Naive thymus-derived CD4-positive, alpha-beta T cell (primary cell): Measurements from ENCODE around the gene FAXDC2. TPM values are rescaled to one million over a fixed set of nuclear protein-coding genes. Genes with fewer than 3 reads are reported as not detected.

Source experiments
- ATAC-seq: fragments of 150-1000 bp; cut with Tn5 transposase; 2 replicates; pipeline ENCODE4 v1.10.0; 2021; ENCODE audit warnings: mild to moderate bottlenecking, moderate library complexity
- CTCF ChIA-PET: fragments of 350-600 bp; sonication (Branson Sonifier 250); formaldehyde crosslinking; loops from one replicate; lab custom pipeline; 2021; ENCODE audit warnings: antibody characterized with exemption; lab: Charles Lee
- POLR2A ChIA-PET: fragments of 350-600 bp; sonication (Branson Sonifier 250); formaldehyde crosslinking; loops from one replicate; lab custom pipeline; 2021; ENCODE audit warnings: antibody characterized with exemption, inconsistent platforms; lab: Charles Lee
- DNase-seq, 9 donors: peaks; one replicate each; pipeline versions ENCODE4 v3.0.0 to v3.0.0-alpha.2; 2020 to 2022; ENCODE audit warnings: mixed read lengths in 1 of 9
- H3K27ac ChIP-seq: one replicate; pipeline ENCODE4 v1.7.0; 2013; ENCODE audit warnings: mild to moderate bottlenecking, low read depth, low read length, moderate library complexity
- H3K27me3 ChIP-seq, 2 donors: one replicate each; pipeline ENCODE4 v1.7.0; 2013; ENCODE audit warnings: low read length in 2 of 2, mild to moderate bottlenecking in 2 of 2, moderate library complexity in 2 of 2; ENCODE audit not compliant: control insufficient read depth in 2 of 2, insufficient read depth in 2 of 2
- H3K36me3 ChIP-seq, 3 experiments: 1 replicate in 2 of 3; 2 replicates in 1 of 3; pipeline ENCODE4 v1.7.0; 2013; ENCODE audit warnings: low read length in 3 of 3, mild to moderate bottlenecking in 3 of 3, moderate library complexity in 1 of 3; ENCODE audit not compliant: insufficient read depth in 3 of 3, control insufficient read depth in 2 of 3
- H3K4me1 ChIP-seq, 2 donors: one replicate each; pipeline ENCODE4 v1.7.0; 2013; ENCODE audit warnings: low read length in 2 of 2, mild to moderate bottlenecking in 2 of 2, moderate library complexity in 1 of 2; ENCODE audit not compliant: control insufficient read depth in 2 of 2, insufficient read depth in 2 of 2
- H3K4me3 ChIP-seq: 2 replicates; pipeline ENCODE4 v1.7.0; 2013; ENCODE audit warnings: mild to moderate bottlenecking, low read length
- H3K9me3 ChIP-seq, 3 experiments: 1 replicate in 2 of 3; 2 replicates in 1 of 3; pipeline ENCODE4 v1.7.0; 2013; ENCODE audit warnings: low read length in 3 of 3; ENCODE audit not compliant: control insufficient read depth in 2 of 3
- H3K27ac Mint-ChIP-seq, 9 donors: one replicate each; pipeline ENCODE4 v1.8.0; 2020 to 2022; ENCODE audit warnings: mixed read lengths in 9 of 9, mild to moderate bottlenecking in 8 of 9, moderate library complexity in 5 of 9, inconsistent platforms in 2 of 9
- H3K27me3 Mint-ChIP-seq, 5 donors: one replicate each; pipeline ENCODE4 v1.8.0; 2021 to 2022; ENCODE audit warnings: mixed read lengths in 5 of 5, mild to moderate bottlenecking in 1 of 5
- H3K36me3 Mint-ChIP-seq, 5 donors: one replicate each; pipeline ENCODE4 v1.8.0; 2020 to 2022; ENCODE audit warnings: mixed read lengths in 5 of 5, mild to moderate bottlenecking in 3 of 5, inconsistent platforms in 1 of 5
- H3K4me1 Mint-ChIP-seq, 7 donors: one replicate each; pipeline ENCODE4 v1.8.0; 2020 to 2022; ENCODE audit warnings: mixed read lengths in 7 of 7, mild to moderate bottlenecking in 3 of 7, inconsistent platforms in 1 of 7
- H3K4me3 Mint-ChIP-seq, 10 donors: one replicate each; pipeline ENCODE4 v1.8.0; 2020 to 2022; ENCODE audit warnings: mild to moderate bottlenecking in 10 of 10, mixed read lengths in 10 of 10, moderate library complexity in 6 of 10, inconsistent platforms in 2 of 10
- H3K9me3 Mint-ChIP-seq, 11 donors: one replicate each; pipeline ENCODE4 v1.8.0; 2020 to 2022; ENCODE audit warnings: mixed read lengths in 11 of 11, mild to moderate bottlenecking in 4 of 11, inconsistent platforms in 1 of 11, moderate library complexity in 1 of 11
- intact Hi-C, 2 donors: fragments of 100-400 bp; cut with micrococcal nuclease; formaldehyde crosslinking; loops; one replicate each; pipeline ENCODE4 v1.15.1; 2023
- polyA plus RNA-seq, 2 donors: library from polyadenylated mRNA; unstranded; fragments of 300-500 nt; fragmentation: Illumina TruSeq; gene quantifications; one replicate each; pipeline ENCODE4 v1.2.3, GENCODE V29; 2021
- total RNA-seq, 6 experiments: library from RNA in 5 of 6; stranded (reverse) in 5 of 6; gene quantifications; 1 replicate in 5 of 6; 2 replicates in 1 of 6; pipeline ENCODE4 v1.2.3 and lab custom pipeline; 2021 to 2026

FAXDC2 gene
- total and polyA plus RNA-seq, 7 experiments from 2014 or later: 0.30 to 1.9 (median 0.40) TPM; not detected in 3

- Mint-ChIP-seq H3K27ac (peak overlapping the region; percentile 95 to 100 (median 98)), H3K36me3 (peaks cover 0 to 24% (median 10%) of the 10 kb centered on the region in 5 donors), H3K4me3 (peak overlapping the region; percentile 85 to 98 (median 95)), H3K4me1 (peaks cover 40 to 54% (median 47%) of the 10 kb centered on the region in 7 donors), H3K27me3 (no peaks in the 10 kb centered on the region), H3K9me3 (peaks cover 0 to 2% (median 0%) of the 10 kb centered on the region in 11 donors)
- Histone ChIP-seq H3K36me3 (peaks cover 0 to 14% (median 6%) of the 10 kb centered on the region in 3 experiments), H3K4me1 (peaks cover 25 to 38% of the 10 kb centered on the region in 2 donors), H3K4me3 (peak overlapping the region; percentile 74), H3K27ac (peak overlapping the region; percentile 97), H3K27me3 (no peaks in the 10 kb centered on the region), H3K9me3 (no peaks in the 10 kb centered on the region)
- intact Hi-C loops: loop anchor here (1.0 to 10.0 kb wide), 11 partner anchors 8 to 821 kb away; partner anchors contain the start of genes FAM114A2 (in 2 of the 2), GALNT10 (in 2 of the 2), LARP1 (in 2 of the 2) and MFAP3 (in 2 of the 2)
- peak in 8 of 9 donors; percentile 21 to 50 (median 40) for DNase-seq
- POLR2A ChIA-PET: interaction anchor here (0.6 to 2.9 kb wide), 13 partner anchors 19 to 209 kb away, joined by 3 to 25 read pairs (median 5); no protein-coding TSS in a partner anchor
- no peak for ATAC-seq
- CTCF ChIA-PET: no interaction called here
Measured at GRCh38 chr5:154858972-154859871, 8.8 kb upstream of the FAXDC2 start.

DNA sequence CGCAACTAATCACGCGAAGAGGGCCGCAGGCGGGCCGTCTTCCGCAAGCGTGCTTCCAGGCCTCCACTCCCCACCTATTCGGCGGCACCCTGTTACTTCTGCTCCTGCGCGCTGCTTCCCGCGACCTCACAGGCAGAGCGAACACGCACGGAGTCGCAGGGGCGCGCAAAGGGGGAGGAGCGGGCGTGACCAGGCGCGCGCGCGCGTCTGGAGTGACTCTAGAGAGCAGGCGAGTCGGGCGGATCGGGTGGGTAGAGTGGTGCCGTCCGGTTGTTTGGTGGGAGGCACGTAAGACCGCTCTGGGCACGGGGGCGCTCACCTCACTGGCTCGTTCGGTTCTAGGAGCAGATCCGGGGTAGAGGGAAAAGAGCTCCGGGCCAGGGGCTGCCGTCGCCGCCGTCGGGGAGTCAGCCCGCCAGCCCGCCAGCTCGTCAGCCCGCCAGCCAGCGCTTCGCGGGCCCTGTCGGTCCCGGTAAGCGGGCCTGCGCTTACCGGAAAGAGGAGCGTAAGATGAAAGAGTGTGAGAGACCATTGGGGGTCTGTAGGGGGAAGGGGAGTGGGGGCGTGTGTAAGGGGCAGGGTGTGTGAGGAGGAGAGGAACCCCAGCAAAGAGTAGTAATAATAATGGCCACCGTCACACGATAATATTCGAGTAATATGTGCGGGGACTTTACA, 8.0 kb upstream of the FAXDC2 start, which contains the start of gene CNOT8:
Gene CNOT8 (plus strand): TSS at position 331 of the 675 bp plus-strand sequence. CDS start 4,652 bp downstream, outside the sequence.
- no peaks in the 10 kb centered on the region for H3K27me3 Mint-ChIP-seq
- peaks cover 39 to 47% (median 45%) of the 10 kb centered on the region in 7 donors for H3K4me1 Mint-ChIP-seq
- intact Hi-C loops: loop anchor here (1.0 to 10.0 kb wide), 10 partner anchors 30 to 820 kb away; partner anchors contain the start of genes FAM114A2 (in 2 of the 2), GALNT10 (in 2 of the 2), LARP1 (in 2 of the 2) and MFAP3 (in 2 of the 2)

GRCh38 chr5:154857530-154858296, 7.3 kb upstream of the FAXDC2 start:
- peaks cover 33 to 40% (median 38%) of the 10 kb centered on the region in 7 donors for H3K4me1 Mint-ChIP-seq
- Histone ChIP-seq H3K36me3 (peaks cover 0 to 4% (median 0%) of the 10 kb centered on the region in 3 experiments), H3K4me1 (peaks cover 25 to 30% of the 10 kb centered on the region in 2 donors), H3K27me3 (no peaks in the 10 kb centered on the region), H3K27ac (peak overlapping the region; percentile 97), H3K4me3 (peak overlapping the region; percentile 74), H3K9me3 (no peaks in the 10 kb centered on the region)
- ATAC-seq (peak; percentile 71), DNase-seq (peak; percentile 73 to 94 (median 88))
- H3K9me3 Mint-ChIP-seq: peaks cover 0 to 2% (median 0%) of the 10 kb centered on the region in 11 donors
- H3K4me3 Mint-ChIP-seq: peak overlapping the region; percentile 85 to 98 (median 95)
- H3K27ac Mint-ChIP-seq: peak overlapping the region; percentile 95 to 100 (median 98)
- ChIA-PET CTCF (interaction anchor here (0.6 kb wide), 1 partner anchor 79 kb away, joined by 3 read pairs; no protein-coding TSS in a partner anchor), POLR2A (interaction anchor here (0.6 to 2.9 kb wide), 16 partner anchors 8 to 210 kb away, joined by 3 to 25 read pairs (median 4); no protein-coding TSS in a partner anchor)
- peaks cover 0 to 17% (median 7%) of the 10 kb centered on the region in 5 donors for H3K36me3 Mint-ChIP-seq
- intact Hi-C loops: loop anchor here (1.0 to 10.0 kb wide), 12 partner anchors 27 to 819 kb away; partner anchors contain the start of genes FAM114A2 (in 2 of the 2), GALNT10 (in 2 of the 2), LARP1 (in 2 of the 2) and MFAP3 (in 2 of the 2)
- H3K27me3 Mint-ChIP-seq: no peaks in the 10 kb centered on the region

More for the DNA sequence above, 8.0 kb upstream of the FAXDC2 start, which contains the start of gene CNOT8:
- Mint-ChIP-seq H3K9me3 (peaks cover 0 to 2% (median 0%) of the 10 kb centered on the region in 11 donors), H3K27ac (peak within 1 kb of the TSS; percentile 95 to 100 (median 98)), H3K36me3 (peaks cover 0 to 23% (median 10%) of the 10 kb centered on the region in 5 donors), H3K4me3 (peak within 1 kb of the TSS; percentile 85 to 98 (median 95))
- Histone ChIP-seq H3K27me3 (no peaks in the 10 kb centered on the region), H3K27ac (peak within 1 kb of the TSS; percentile 97), H3K4me1 (peaks cover 25 to 37% of the 10 kb centered on the region in 2 donors), H3K4me3 (peak within 1 kb of the TSS; percentile 74), H3K9me3 (no peaks in the 10 kb centered on the region), H3K36me3 (peaks cover 0 to 9% (median 1%) of the 10 kb centered on the region in 3 experiments)
- DNase-seq: peak; percentile 95 to 98 (median 98)
- peak; percentile 89 for ATAC-seq
- ChIA-PET POLR2A (interaction anchor here (0.6 to 2.9 kb wide), 8 partner anchors 25 to 208 kb away, joined by 3 to 25 read pairs (median 6); no protein-coding TSS in a partner anchor), CTCF (interaction anchor here (0.6 kb wide), 1 partner anchor 80 kb away, joined by 3 read pairs; no protein-coding TSS in a partner anchor)

GRCh38 chr5:154851351-154851750, 948 bp upstream of the FAXDC2 start:
- Mint-ChIP-seq H3K9me3 (no peaks in the 10 kb centered on the region), H3K27ac (peak overlapping the region in 2 of 9 donors; percentile 15 to 31), H3K36me3 (peaks cover 0 to 4% (median 0%) of the 10 kb centered on the region in 5 donors), H3K4me1 (peaks cover 0 to 17% (median 11%) of the 10 kb centered on the region in 7 donors), H3K27me3 (no peaks in the 10 kb centered on the region), H3K4me3 (no peak overlapping the region)
- POLR2A ChIA-PET: interaction anchor here (0.6 kb wide), 1 partner anchor 11 kb away, joined by 3 read pairs; no protein-coding TSS in a partner anchor
- Histone ChIP-seq H3K36me3 (no peaks in the 10 kb centered on the region), H3K27me3 (no peaks in the 10 kb centered on the region), H3K9me3 (no peaks in the 10 kb centered on the region), H3K4me1 (no peaks in the 10 kb centered on the region), H3K4me3 (no peak overlapping the region), H3K27ac (no peak overlapping the region)
- intact Hi-C loops: loop anchor here in 1 of 2 donors (10.0 kb wide), 1 partner anchor 657 kb away; the partner anchor contains the start of gene GALNT10
- CTCF ChIA-PET: no interaction called here
- ATAC-seq (no peak), DNase-seq (no peak)

GRCh38 chr5:154849791-154850201, 607 bp downstream of the FAXDC2 start:
- peaks cover 0 to 17% (median 11%) of the 10 kb centered on the region in 7 donors for H3K4me1 Mint-ChIP-seq
- Histone ChIP-seq H3K27ac (no peak overlapping the region), H3K27me3 (no peaks in the 10 kb centered on the region), H3K9me3 (no peaks in the 10 kb centered on the region), H3K4me1 (no peaks in the 10 kb centered on the region), H3K4me3 (no peak overlapping the region), H3K36me3 (no peaks in the 10 kb centered on the region)
- peaks cover 0 to 4% (median 0%) of the 10 kb centered on the region in 5 donors for H3K36me3 Mint-ChIP-seq
- H3K27me3 Mint-ChIP-seq: no peaks in the 10 kb centered on the region
- intact Hi-C loops: loop anchor here in 1 of 2 donors (10.0 kb wide), 1 partner anchor 655 kb away; the partner anchor contains the start of gene GALNT10
- ATAC-seq (no peak), DNase-seq (no peak)
- ChIA-PET CTCF (no interaction called here), POLR2A (interaction anchor here (0.6 to 1.0 kb wide), 2 partner anchors 8 to 195 kb away, joined by 3 to 4 read pairs; no protein-coding TSS in a partner anchor)
- H3K9me3 Mint-ChIP-seq: no peaks in the 10 kb centered on the region
- peak overlapping the region in 2 of 9 donors; percentile 25 to 39 for H3K27ac Mint-ChIP-seq
- no peak overlapping the region for H3K4me3 Mint-ChIP-seq
